ENCODE data around the gene KIF5A. TPM values are rescaled to one million over a fixed set of nuclear protein-coding genes. Genes with fewer than 3 reads are reported as not detected.

Gene KIF5A
- total and polyA plus RNA-seq, 2 of the 4 experiments (the other 2 are of a cell fraction), result 0.15 to 0.18 TPM

DNA sequence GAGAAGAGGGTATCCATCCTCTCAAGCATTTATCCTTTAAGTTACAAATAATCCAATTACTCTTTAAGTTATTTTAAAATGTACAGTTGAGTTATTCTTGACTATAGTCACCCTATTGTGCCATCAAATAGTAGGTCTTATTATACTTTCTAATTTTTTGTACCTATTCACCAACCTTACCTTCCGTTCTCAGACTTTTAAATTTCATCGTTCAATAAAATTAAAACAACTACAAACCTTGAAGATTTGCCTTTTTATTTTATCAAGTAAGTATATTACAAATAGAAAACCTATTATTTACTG is 1.9 kb upstream of the KIF5A start:
- dilution Hi-C loops (cut with HindIII; ENCODE audit: low sequenced_read_pairs, unreplicated experiment), result no loop called here

More for the DNA sequence above, 1.9 kb upstream of the KIF5A start:
- Histone ChIP-seq H2BK15ac (ENCODE audit: low read depth, low read length) (no peak overlapping the region), H3K9me3 (ENCODE audit: control insufficient read depth, insufficient read depth, low read length) (no peaks in the 10 kb centered on the region), H3K18ac (ENCODE audit: low read depth, low read length) (no peak overlapping the region), H2BK120ac (ENCODE audit: low read depth, low read length) (no peak overlapping the region), H2AK5ac (ENCODE audit: low read depth, low read length) (no peak overlapping the region), H3K9ac (ENCODE audit: low read depth, low read length) (no peak overlapping the region), H3K4me2 (ENCODE audit: low read depth, low read length) (no peak overlapping the region), H2AK9ac (replicated peaks; ENCODE audit: low read depth, low read length, poor library complexity) (no peak overlapping the region), H3K23ac (ENCODE audit: low read depth, low read length) (no peak overlapping the region), H2BK5ac (ENCODE audit: low read depth, low read length, poor library complexity, severe bottlenecking) (no peak overlapping the region), H3K56ac (ENCODE audit: extremely low read depth, insufficient read depth, low read length) (no peak overlapping the region), H2AFZ (replicated peaks; ENCODE audit: low read length, poor library complexity) (no peak overlapping the region), H4K20me1 (ENCODE audit: insufficient read depth, low read length) (peaks cover 25% of the 10 kb centered on the region), H3K4me3 (ENCODE audit: insufficient read depth, low read depth, low read length) (no peak overlapping the region), H3K4ac (ENCODE audit: low read depth, low read length) (no peak overlapping the region), H3K4me1 (ENCODE audit: control insufficient read depth, insufficient read depth, low read length) (peaks cover 11% of the 10 kb centered on the region), H3K14ac (replicated peaks; ENCODE audit: low read depth, low read length) (no peak overlapping the region), H3K36me3 (ENCODE audit: control insufficient read depth, insufficient read depth, low read length) (peaks cover 4% of the 10 kb centered on the region), H4K91ac (ENCODE audit: insufficient read depth, low read depth, low read length) (no peak overlapping the region), H2BK20ac (ENCODE audit: low read depth, low read length) (no peak overlapping the region), H3K27me3 (ENCODE audit: control insufficient read depth, insufficient read depth, low read length) (peaks cover 35% of the 10 kb centered on the region), H4K8ac (ENCODE audit: low read depth in 2 of 2, low read length in 2 of 2) (no peak overlapping the region), H3K79me1 (ENCODE audit: low read depth in 1 of 2, low read length in 2 of 2) (peaks cover 21 to 35% of the 10 kb centered on the region in 2 experiments), H3K9me1 (ENCODE audit: insufficient read depth, low read length) (peaks cover 23% of the 10 kb centered on the region), H4K5ac (ENCODE audit: low read depth, low read length) (no peak overlapping the region), H3K27ac (ENCODE audit: insufficient read depth, low read length) (no peak overlapping the region)
- intact Hi-C loops (cut with micrococcal nuclease) (no loop called here), in situ Hi-C loops (cut with MboI; ENCODE audit: low sequenced_read_pairs) (no loop called here)
- ChIA-PET CTCF (no interaction called here), POLR2A (ENCODE audit: unreplicated experiment) (no interaction called here)
- no TSS peak for BruUV-seq (replicated peaks)
- TF ChIP-seq CEBPB (IDR thresholded peaks at IDR 0.05; ENCODE audit: low read depth, low read length), result no peak
- no peak for TF ChIP-seq MXI1 (IDR thresholded peaks at IDR 0.05; ENCODE audit: borderline replicate concordance, low read depth, low read length)
- TF ChIP-seq BHLHE40 (IDR thresholded peaks at IDR 0.05; ENCODE audit: low read depth, low read length), result no peak
- TF ChIP-seq, protein P1, sequence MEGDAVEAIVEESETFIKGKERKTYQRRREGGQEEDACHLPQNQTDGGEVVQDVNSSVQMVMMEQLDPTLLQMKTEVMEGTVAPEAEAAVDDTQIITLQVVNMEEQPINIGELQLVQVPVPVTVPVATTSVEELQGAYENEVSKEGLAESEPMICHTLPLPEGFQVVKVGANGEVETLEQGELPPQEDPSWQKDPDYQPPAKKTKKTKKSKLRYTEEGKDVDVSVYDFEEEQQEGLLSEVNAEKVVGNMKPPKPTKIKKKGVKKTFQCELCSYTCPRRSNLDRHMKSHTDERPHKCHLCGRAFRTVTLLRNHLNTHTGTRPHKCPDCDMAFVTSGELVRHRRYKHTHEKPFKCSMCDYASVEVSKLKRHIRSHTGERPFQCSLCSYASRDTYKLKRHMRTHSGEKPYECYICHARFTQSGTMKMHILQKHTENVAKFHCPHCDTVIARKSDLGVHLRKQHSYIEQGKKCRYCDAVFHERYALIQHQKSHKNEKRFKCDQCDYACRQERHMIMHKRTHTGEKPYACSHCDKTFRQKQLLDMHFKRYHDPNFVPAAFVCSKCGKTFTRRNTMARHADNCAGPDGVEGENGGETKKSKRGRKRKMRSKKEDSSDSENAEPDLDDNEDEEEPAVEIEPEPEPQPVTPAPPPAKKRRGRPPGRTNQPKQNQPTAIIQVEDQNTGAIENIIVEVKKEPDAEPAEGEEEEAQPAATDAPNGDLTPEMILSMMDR (conservative IDR thresholded peaks at IDR 0.05; ENCODE audit: low read depth, low read length), result no peak
- no peak for TF ChIP-seq MAFK (IDR thresholded peaks at IDR 0.05; ENCODE audit: low read depth, low read length)
- TF ChIP-seq, protein P2, sequence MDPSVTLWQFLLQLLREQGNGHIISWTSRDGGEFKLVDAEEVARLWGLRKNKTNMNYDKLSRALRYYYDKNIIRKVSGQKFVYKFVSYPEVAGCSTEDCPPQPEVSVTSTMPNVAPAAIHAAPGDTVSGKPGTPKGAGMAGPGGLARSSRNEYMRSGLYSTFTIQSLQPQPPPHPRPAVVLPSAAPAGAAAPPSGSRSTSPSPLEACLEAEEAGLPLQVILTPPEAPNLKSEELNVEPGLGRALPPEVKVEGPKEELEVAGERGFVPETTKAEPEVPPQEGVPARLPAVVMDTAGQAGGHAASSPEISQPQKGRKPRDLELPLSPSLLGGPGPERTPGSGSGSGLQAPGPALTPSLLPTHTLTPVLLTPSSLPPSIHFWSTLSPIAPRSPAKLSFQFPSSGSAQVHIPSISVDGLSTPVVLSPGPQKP (IDR thresholded peaks at IDR 0.05; ENCODE audit: borderline replicate concordance, low read depth, low read length), result no peak
- TF ChIP-seq RFX5 (IDR thresholded peaks at IDR 0.05; ENCODE audit: low read depth, low read length), result no peak
- TF ChIP-seq RAD21 (IDR thresholded peaks at IDR 0.05; ENCODE audit: low read length), result no peak
- no peak for TF ChIP-seq SMC3 (IDR thresholded peaks at IDR 0.05; ENCODE audit: low read depth, low read length)
- TF ChIP-seq CHD1 (IDR thresholded peaks at IDR 0.05; ENCODE audit: low read depth, low read length), result no peak
- no peak for TF ChIP-seq MAZ (IDR thresholded peaks at IDR 0.05; ENCODE audit: borderline replicate concordance, low read depth, low read length)
- TF ChIP-seq FOS (IDR thresholded peaks at IDR 0.05; ENCODE audit: low read depth, low read length), result no peak
- TF ChIP-seq USF2 (IDR thresholded peaks at IDR 0.05; ENCODE audit: low read depth, low read length), result no peak
- no peak for TF ChIP-seq POLR2A (IDR thresholded peaks at IDR 0.05; ENCODE audit: low read depth, low read length)
- TF ChIP-seq NFE2L2 (IDR thresholded peaks at IDR 0.05; ENCODE audit: low read depth, low read length), result no peak
- ATAC-seq (ENCODE audit: low read depth), result no peak
- DNase-seq, result no peak
- WGBS, 2 experiments (ENCODE audit: extremely low coverage in 2 of 2, insufficient read length in 1 of 2), result 100% methylated on average over 2 of the region's 2 CpGs; no CpG with 5 or more reads in 1 of the 2 experiments
